Activated naive CD8-positive, alpha-beta T cell treated with anti-CD3 and anti-CD28 coated beads for 36 hours (primary cell): ENCODE results near the gene ZDHHC23. TPM values are rescaled to one million over a fixed set of nuclear protein-coding genes. Genes with fewer than 3 reads are reported as not detected.

Experiments
- DNase-seq: peaks from one replicate; pipeline ENCODE4 v3.0.0; 2021
- H3K27ac Mint-ChIP-seq: one replicate; pipeline ENCODE4 v1.8.0; 2022; ENCODE audit warnings: mild to moderate bottlenecking, moderate library complexity, mixed read lengths
- H3K27me3 Mint-ChIP-seq: one replicate; pipeline ENCODE4 v1.8.0; 2022; ENCODE audit warnings: mild to moderate bottlenecking, mixed read lengths
- H3K36me3 Mint-ChIP-seq: one replicate; pipeline ENCODE4 v1.8.0; 2021; ENCODE audit warnings: mild to moderate bottlenecking, mixed read lengths
- H3K4me1 Mint-ChIP-seq: one replicate; pipeline ENCODE4 v1.8.0; 2021; ENCODE audit warnings: mixed read lengths
- H3K4me3 Mint-ChIP-seq: one replicate; pipeline ENCODE4 v1.8.0; 2022; ENCODE audit warnings: mild to moderate bottlenecking, moderate library complexity, mixed read lengths
- H3K9me3 Mint-ChIP-seq: one replicate; pipeline ENCODE4 v1.8.0; 2022; ENCODE audit warnings: mixed read lengths
- total RNA-seq, 2 experiments: library from RNA; stranded (reverse); gene quantifications; one replicate each; pipeline ENCODE4 v1.2.3, GENCODE V29; 2021

The ZDHHC23 gene
- 1 to 10 TPM; 2.6 to 3.7 TPM for total RNA-seq

GRCh38 chr3:113947372-113948014, at the start of gene ZDHHC23:
Gene ZDHHC23 (plus strand): TSS chr3:113948013. CDS start chr3:113948803, 790 bp downstream.
- no peaks in the 10 kb centered on the region for H3K9me3 Mint-ChIP-seq
- peaks cover 12% of the 10 kb centered on the region for H3K4me1 Mint-ChIP-seq
- peaks cover 5% of the 10 kb centered on the region for H3K36me3 Mint-ChIP-seq
- H3K4me3 Mint-ChIP-seq, result peak within 1 kb of the TSS; percentile 77
- H3K27me3 Mint-ChIP-seq, result peaks cover 28% of the 10 kb centered on the region
- peak within 1 kb of the TSS; percentile 54 for H3K27ac Mint-ChIP-seq
- DNase-seq, result peak; percentile 69

GRCh38 chr3:113898892-113899291, 48.9 kb upstream of the ZDHHC23 start:
- DNase-seq, result no peak
- Mint-ChIP-seq H3K27ac (no peak overlapping the region), H3K4me1 (peaks cover 5% of the 10 kb centered on the region), H3K27me3 (no peaks in the 10 kb centered on the region), H3K36me3 (no peaks in the 10 kb centered on the region), H3K9me3 (no peaks in the 10 kb centered on the region), H3K4me3 (no peak overlapping the region)

GRCh38 chr3:113906568-113907140, 41.2 kb upstream of the ZDHHC23 start:
- H3K9me3 Mint-ChIP-seq, result no peaks in the 10 kb centered on the region
- no peaks in the 10 kb centered on the region for H3K4me1 Mint-ChIP-seq
- H3K4me3 Mint-ChIP-seq, result no peak overlapping the region
- DNase-seq, result no peak
- H3K36me3 Mint-ChIP-seq, result no peaks in the 10 kb centered on the region
- peaks cover 5% of the 10 kb centered on the region for H3K27me3 Mint-ChIP-seq
- no peak overlapping the region for H3K27ac Mint-ChIP-seq

GRCh38 chr3:113908133-113908532, 39.7 kb upstream of the ZDHHC23 start:
- Mint-ChIP-seq H3K36me3 (no peaks in the 10 kb centered on the region), H3K27ac (no peak overlapping the region), H3K4me1 (no peaks in the 10 kb centered on the region), H3K27me3 (peaks cover 5% of the 10 kb centered on the region), H3K4me3 (no peak overlapping the region), H3K9me3 (no peaks in the 10 kb centered on the region)
- no peak for DNase-seq

GRCh38 chr3:113910966-113911365, 36.8 kb upstream of the ZDHHC23 start:
- Mint-ChIP-seq H3K4me1 (no peaks in the 10 kb centered on the region), H3K9me3 (no peaks in the 10 kb centered on the region), H3K4me3 (no peak overlapping the region), H3K27ac (no peak overlapping the region), H3K27me3 (no peaks in the 10 kb centered on the region), H3K36me3 (no peaks in the 10 kb centered on the region)
- DNase-seq, result no peak

GRCh38 chr3:113912552-113913236, 35.1 kb upstream of the ZDHHC23 start:
- Mint-ChIP-seq H3K4me1 (no peaks in the 10 kb centered on the region), H3K4me3 (peak overlapping the region; percentile 60), H3K27me3 (no peaks in the 10 kb centered on the region), H3K27ac (peak overlapping the region; percentile 76), H3K36me3 (no peaks in the 10 kb centered on the region), H3K9me3 (no peaks in the 10 kb centered on the region)
- peak; percentile 20 for DNase-seq

- DNase-seq, result no peak
- Mint-ChIP-seq H3K4me3 (no peak overlapping the region), H3K27ac (no peak overlapping the region), H3K9me3 (no peaks in the 10 kb centered on the region), H3K27me3 (no peaks in the 10 kb centered on the region), H3K4me1 (no peaks in the 10 kb centered on the region), H3K36me3 (no peaks in the 10 kb centered on the region)
Measured at GRCh38 chr3:113914646-113915045, 33.2 kb upstream of the ZDHHC23 start.

- no peaks in the 10 kb centered on the region for H3K4me1 Mint-ChIP-seq
- peaks cover 23% of the 10 kb centered on the region for H3K9me3 Mint-ChIP-seq
- H3K4me3 Mint-ChIP-seq, result no peak overlapping the region
- H3K27ac Mint-ChIP-seq, result no peak overlapping the region
- peaks cover 6% of the 10 kb centered on the region for H3K27me3 Mint-ChIP-seq
- H3K36me3 Mint-ChIP-seq, result peaks cover 4% of the 10 kb centered on the region
- no peak for DNase-seq
Measured at GRCh38 chr3:113927556-113927955, 20.3 kb upstream of the ZDHHC23 start.

GRCh38 chr3:113946831-113947230, 982 bp upstream of the ZDHHC23 start:
- no peak for DNase-seq
- H3K4me1 Mint-ChIP-seq, result peaks cover 12% of the 10 kb centered on the region
- H3K36me3 Mint-ChIP-seq, result peaks cover 2% of the 10 kb centered on the region
- peaks cover 28% of the 10 kb centered on the region for H3K27me3 Mint-ChIP-seq
- no peaks in the 10 kb centered on the region for H3K9me3 Mint-ChIP-seq
- no peak overlapping the region for H3K27ac Mint-ChIP-seq
- peak overlapping the region; percentile 77 for H3K4me3 Mint-ChIP-seq

GRCh38 chr3:113948015-113948917, 453 bp downstream of the ZDHHC23 start:
- H3K9me3 Mint-ChIP-seq, result no peaks in the 10 kb centered on the region
- no peak overlapping the region for H3K27ac Mint-ChIP-seq
- peaks cover 12% of the 10 kb centered on the region for H3K4me1 Mint-ChIP-seq
- peaks cover 24% of the 10 kb centered on the region for H3K27me3 Mint-ChIP-seq
- H3K4me3 Mint-ChIP-seq, result peak overlapping the region; percentile 58
- peak; percentile 44 for DNase-seq
- peaks cover 10% of the 10 kb centered on the region for H3K36me3 Mint-ChIP-seq

GRCh38 chr3:113952921-113953320, 5.1 kb downstream of the ZDHHC23 start:
- peaks cover 9% of the 10 kb centered on the region for H3K27me3 Mint-ChIP-seq
- H3K4me3 Mint-ChIP-seq, result no peak overlapping the region
- peaks cover 22% of the 10 kb centered on the region for H3K36me3 Mint-ChIP-seq
- no peaks in the 10 kb centered on the region for H3K9me3 Mint-ChIP-seq
- peaks cover 18% of the 10 kb centered on the region for H3K4me1 Mint-ChIP-seq
- DNase-seq, result no peak
- H3K27ac Mint-ChIP-seq, result no peak overlapping the region

GRCh38 chr3:113953677-113954076, 5.9 kb downstream of the ZDHHC23 start:
- Mint-ChIP-seq H3K27ac (no peak overlapping the region), H3K9me3 (no peaks in the 10 kb centered on the region), H3K4me1 (peaks cover 16% of the 10 kb centered on the region), H3K27me3 (peaks cover 7% of the 10 kb centered on the region), H3K4me3 (no peak overlapping the region), H3K36me3 (peaks cover 26% of the 10 kb centered on the region)
- no peak for DNase-seq

GRCh38 chr3:113954091-113954685, 6.4 kb downstream of the ZDHHC23 start:
- DNase-seq, result no peak
- no peaks in the 10 kb centered on the region for H3K9me3 Mint-ChIP-seq
- H3K27me3 Mint-ChIP-seq, result peaks cover 1% of the 10 kb centered on the region
- H3K36me3 Mint-ChIP-seq, result peaks cover 26% of the 10 kb centered on the region
- peaks cover 12% of the 10 kb centered on the region for H3K4me1 Mint-ChIP-seq
- no peak overlapping the region for H3K4me3 Mint-ChIP-seq
- no peak overlapping the region for H3K27ac Mint-ChIP-seq

- DNase-seq, result no peak
- Mint-ChIP-seq H3K4me3 (no peak overlapping the region), H3K36me3 (peaks cover 4% of the 10 kb centered on the region), H3K4me1 (peaks cover 4% of the 10 kb centered on the region), H3K9me3 (no peaks in the 10 kb centered on the region), H3K27ac (no peak overlapping the region), H3K27me3 (no peaks in the 10 kb centered on the region)
Measured at GRCh38 chr3:113963879-113964278, 16.1 kb downstream of the ZDHHC23 start.
